Neuron (in vitro differentiated cells): ENCODE data around the gene PLEKHM3.
"Not testable (repeated sequence)": the region's sequence is repeated elsewhere in the genome, so short reads cannot be mapped to it uniquely, and the experiment has no call there.

Experiments used
- H2AFZ ChIP-seq: one replicate; pipeline ENCODE4 v1.6.1; 2013; ENCODE audit warnings: low read depth, mild to moderate bottlenecking, inconsistent platforms, low read length, moderate library complexity
- H3K27me3 ChIP-seq: one replicate; pipeline ENCODE4 v1.6.1; 2013; ENCODE audit warnings: low read length; ENCODE audit not compliant: insufficient read depth
- H3K36me3 ChIP-seq: one replicate; pipeline ENCODE4 v1.6.1; 2013; ENCODE audit warnings: low read length; ENCODE audit not compliant: insufficient read depth
- H3K4me1 ChIP-seq: one replicate; pipeline ENCODE4 v1.6.1; 2013; ENCODE audit warnings: low read length; ENCODE audit not compliant: insufficient read depth
- H3K4me3 ChIP-seq: 2 replicates; pipeline ENCODE4 v1.5.1; 2013; ENCODE audit warnings: mild to moderate bottlenecking, low read length, moderate library complexity
- H3K9me3 ChIP-seq: one replicate; pipeline ENCODE4 v1.6.1; 2013; ENCODE audit warnings: low read length

Gene PLEKHM3

GRCh38 chr2:207911215-207911614 lies 114.1 kb downstream of the PLEKHM3 start:
- Histone ChIP-seq H3K36me3 (no peaks in the 10 kb centered on the region), H3K4me1 (no peaks in the 10 kb centered on the region), H3K4me3 (no peak overlapping the region), H3K27me3 (no peaks in the 10 kb centered on the region), H2AFZ (no peak overlapping the region), H3K9me3 (no peaks in the 10 kb centered on the region)

GRCh38 chr2:207906495-207906894 lies 118.8 kb downstream of the PLEKHM3 start:
- H2AFZ ChIP-seq, H3K9me3 ChIP-seq, H3K36me3 ChIP-seq, H3K4me3 ChIP-seq, H3K27me3 ChIP-seq: not testable (repeated sequence)
- peaks cover 16% of the 10 kb centered on the region for H3K4me1 ChIP-seq

- Histone ChIP-seq H3K36me3 (no peaks in the 10 kb centered on the region), H3K4me1 (peaks cover 21% of the 10 kb centered on the region), H3K27me3 (no peaks in the 10 kb centered on the region), H2AFZ (no peak overlapping the region), H3K4me3 (no peak overlapping the region), H3K9me3 (no peaks in the 10 kb centered on the region)
Observed at GRCh38 chr2:207905546-207905945, 119.8 kb downstream of the PLEKHM3 start.

- no peak overlapping the region for H2AFZ ChIP-seq
- no peaks in the 10 kb centered on the region for H3K9me3 ChIP-seq
- no peaks in the 10 kb centered on the region for H3K27me3 ChIP-seq
- H3K36me3 ChIP-seq, result no peaks in the 10 kb centered on the region
- H3K4me1 ChIP-seq, result peaks cover 26% of the 10 kb centered on the region
- H3K4me3 ChIP-seq, result no peak overlapping the region
Observed at GRCh38 chr2:207903236-207903635, 122.1 kb downstream of the PLEKHM3 start.

- Histone ChIP-seq H3K9me3 (no peaks in the 10 kb centered on the region), H3K27me3 (no peaks in the 10 kb centered on the region), H3K4me3 (no peak overlapping the region), H3K36me3 (no peaks in the 10 kb centered on the region), H2AFZ (no peak overlapping the region), H3K4me1 (peaks cover 30% of the 10 kb centered on the region)
Observed at GRCh38 chr2:207902821-207903220, 122.5 kb downstream of the PLEKHM3 start.

GRCh38 chr2:207901829-207902228 lies 123.5 kb downstream of the PLEKHM3 start:
- Histone ChIP-seq H2AFZ (no peak overlapping the region), H3K4me3 (no peak overlapping the region), H3K36me3 (no peaks in the 10 kb centered on the region), H3K4me1 (peaks cover 40% of the 10 kb centered on the region), H3K27me3 (no peaks in the 10 kb centered on the region), H3K9me3 (no peaks in the 10 kb centered on the region)

GRCh38 chr2:207901401-207901800 lies 123.9 kb downstream of the PLEKHM3 start:
- no peaks in the 10 kb centered on the region for H3K27me3 ChIP-seq
- H3K9me3 ChIP-seq, result no peaks in the 10 kb centered on the region
- H3K4me1 ChIP-seq, result peaks cover 44% of the 10 kb centered on the region
- H3K36me3 ChIP-seq, result no peaks in the 10 kb centered on the region
- H2AFZ ChIP-seq, result no peak overlapping the region
- H3K4me3 ChIP-seq, result no peak overlapping the region

GRCh38 chr2:207898354-207898695 lies 127.0 kb downstream of the PLEKHM3 start:
- H3K4me1 ChIP-seq, result peaks cover 55% of the 10 kb centered on the region
- H3K27me3 ChIP-seq, result no peaks in the 10 kb centered on the region
- H3K9me3 ChIP-seq, result no peaks in the 10 kb centered on the region
- no peaks in the 10 kb centered on the region for H3K36me3 ChIP-seq
- no peak overlapping the region for H3K4me3 ChIP-seq
- no peak overlapping the region for H2AFZ ChIP-seq

GRCh38 chr2:207897541-207898353 lies 127.6 kb downstream of the PLEKHM3 start:
- H3K27me3 ChIP-seq, result no peaks in the 10 kb centered on the region
- no peak overlapping the region for H2AFZ ChIP-seq
- H3K4me3 ChIP-seq, result no peak overlapping the region
- H3K4me1 ChIP-seq, result peaks cover 55% of the 10 kb centered on the region
- H3K36me3 ChIP-seq, result no peaks in the 10 kb centered on the region
- H3K9me3 ChIP-seq, result no peaks in the 10 kb centered on the region

- H3K4me1 ChIP-seq, result peaks cover 46% of the 10 kb centered on the region
- H3K36me3 ChIP-seq, result no peaks in the 10 kb centered on the region
- no peaks in the 10 kb centered on the region for H3K27me3 ChIP-seq
- no peak overlapping the region for H3K4me3 ChIP-seq
- H2AFZ ChIP-seq, result no peak overlapping the region
- H3K9me3 ChIP-seq, result no peaks in the 10 kb centered on the region
Observed at GRCh38 chr2:207896525-207897285, 128.6 kb downstream of the PLEKHM3 start.

GRCh38 chr2:207895274-207895860 lies 130.0 kb downstream of the PLEKHM3 start:
- no peak overlapping the region for H2AFZ ChIP-seq
- no peaks in the 10 kb centered on the region for H3K36me3 ChIP-seq
- H3K27me3 ChIP-seq, result no peaks in the 10 kb centered on the region
- H3K4me3 ChIP-seq, result no peak overlapping the region
- peaks cover 38% of the 10 kb centered on the region for H3K4me1 ChIP-seq
- H3K9me3 ChIP-seq, result no peaks in the 10 kb centered on the region

GRCh38 chr2:207892716-207893402 lies 132.5 kb downstream of the PLEKHM3 start:
- peaks cover 33% of the 10 kb centered on the region for H3K4me1 ChIP-seq
- no peaks in the 10 kb centered on the region for H3K36me3 ChIP-seq
- H3K9me3 ChIP-seq, result no peaks in the 10 kb centered on the region
- no peaks in the 10 kb centered on the region for H3K27me3 ChIP-seq
- H3K4me3 ChIP-seq, result no peak overlapping the region
- no peak overlapping the region for H2AFZ ChIP-seq
